HG03108 (cell line): ENCODE measurements around the gene CCNE1.
"Not testable (repeated sequence)": the region's sequence is repeated elsewhere in the genome, so short reads cannot be mapped to it uniquely, and the experiment has no call there.

Experiments used
- ATAC-seq: cut with Tn5 transposase; IDR thresholded peaks from one replicate; pipeline ENCODE4 v1.9.1; 2021; ENCODE audit warnings: moderate library complexity; ENCODE audit not compliant: unreplicated experiment

Gene CCNE1

GRCh38 chr19:29785955-29786589 lies 25.7 kb upstream of the CCNE1 start:
- ATAC-seq: no peak

GRCh38 chr19:29787281-29787680 lies 24.5 kb upstream of the CCNE1 start:
- ATAC-seq: no peak

- no peak for ATAC-seq
These were observed 22.8 kb upstream of the CCNE1 start for GRCh38 chr19:29789007-29789406.

GRCh38 chr19:29793116-29793727 lies 18.6 kb upstream of the CCNE1 start:
- ATAC-seq: no peak

- not testable (repeated sequence) for ATAC-seq
These were observed 17.3 kb upstream of the CCNE1 start for GRCh38 chr19:29794490-29794889.

GRCh38 chr19:29795461-29796172 lies 16.2 kb upstream of the CCNE1 start:
- ATAC-seq: no peak

GRCh38 chr19:29796173-29796573 lies 15.6 kb upstream of the CCNE1 start:
- no peak for ATAC-seq

- no peak for ATAC-seq
These were observed 12.9 kb upstream of the CCNE1 start for GRCh38 chr19:29798774-29799497.

- ATAC-seq: no peak
These were observed 11.5 kb upstream of the CCNE1 start for GRCh38 chr19:29800100-29800825.

GRCh38 chr19:29803951-29804350 lies 7.8 kb upstream of the CCNE1 start:
- ATAC-seq: not testable (repeated sequence)

- ATAC-seq: peak; percentile 65
These were observed 7.3 kb upstream of the CCNE1 start for GRCh38 chr19:29804493-29804892.

GRCh38 chr19:29805031-29805965 lies 6.5 kb upstream of the CCNE1 start:
- ATAC-seq: no peak

- ATAC-seq: no peak
These were observed 5.5 kb upstream of the CCNE1 start for GRCh38 chr19:29806098-29806866.

- no peak for ATAC-seq
These were observed 4.6 kb upstream of the CCNE1 start for GRCh38 chr19:29807178-29807577.

- no peak for ATAC-seq
These were observed 3.9 kb upstream of the CCNE1 start for GRCh38 chr19:29807870-29808405.

- no peak for ATAC-seq
These were observed 1.8 kb upstream of the CCNE1 start for GRCh38 chr19:29809795-29810503.

GRCh38 chr19:29810504-29810871 lies 1.3 kb upstream of the CCNE1 start:
- ATAC-seq: no peak
